ENCODE results near the gene KIF26A. TPM values are rescaled to one million over a fixed set of nuclear protein-coding genes. Genes with fewer than 3 reads are reported as not detected.

Gene KIF26A
- total and polyA plus RNA-seq, 10 donors, result 0.72 to 21.9 (median 9.2) TPM

- Histone ChIP-seq H3K9me3 (peaks cover 0 to 10% (median 7%) of the 10 kb centered on the region in 8 donors), H3K27me3 (replicated peaks in 1 of 7) (peaks cover 0 to 58% (median 19%) of the 10 kb centered on the region in 7 donors), H3K27ac (no peak overlapping the region), H3K36me3 (no peaks in the 10 kb centered on the region), H3K4me1 (peaks cover 0 to 48% (median 12%) of the 10 kb centered on the region in 6 donors), H3K4me3 (no peak overlapping the region)
- peak; percentile 47 for DNase-seq
- WGBS, 5 donors, result 87 to 92% (median 90%) methylated on average over 9 to 11 of the region's 11 CpGs
- TF ChIP-seq POLR2A (IDR thresholded peaks at IDR 0.05) (no peak), CTCF (IDR thresholded peaks at IDR 0.05 in 8 of 11, conservative IDR thresholded peaks at IDR 0.05 in 3 of 11) (no peak), POLR2AphosphoS5 (IDR thresholded peaks at IDR 0.05) (no peak)
- intact Hi-C loops (cut with DNase I; ENCODE audit: low total_unique reads), result no loop called here
These were observed 84.1 kb downstream of the KIF26A start for GRCh38 chr14:104222396-104223036.

GRCh38 chr14:104223101-104224041 is 85.0 kb downstream of the KIF26A start:
- TF ChIP-seq POLR2A (IDR thresholded peaks at IDR 0.05) (no peak), POLR2AphosphoS5 (IDR thresholded peaks at IDR 0.05) (peak in 1 of 3 donors; percentile 19), CTCF (IDR thresholded peaks at IDR 0.05 in 8 of 11, conservative IDR thresholded peaks at IDR 0.05 in 3 of 11) (no peak)
- Histone ChIP-seq H3K4me3 (peak overlapping the region in 5 of 8 donors; percentile 6 to 45 (median 13)), H3K27ac (peak overlapping the region in 2 of 8 donors; percentile 52 to 57), H3K36me3 (no peaks in the 10 kb centered on the region), H3K4me1 (peaks cover 0 to 51% (median 12%) of the 10 kb centered on the region in 6 donors), H3K27me3 (replicated peaks in 1 of 7) (peaks cover 0 to 58% (median 19%) of the 10 kb centered on the region in 7 donors), H3K9me3 (peaks cover 0 to 13% (median 10%) of the 10 kb centered on the region in 8 donors)
- intact Hi-C loops (cut with DNase I; ENCODE audit: low total_unique reads), result no loop called here
- WGBS, 5 donors, result 26 to 37% (median 34%) methylated on average over 27 to 41 of the region's 41 CpGs
- peak; percentile 67 for DNase-seq

GRCh38 chr14:104224131-104224505 is 85.7 kb downstream of the KIF26A start:
- peak; percentile 14 for DNase-seq
- Histone ChIP-seq H3K9me3 (peaks cover 0 to 13% (median 10%) of the 10 kb centered on the region in 8 donors), H3K36me3 (no peaks in the 10 kb centered on the region), H3K4me3 (peak overlapping the region in 3 of 8 donors; percentile 10 to 45 (median 13)), H3K27ac (peak overlapping the region in 2 of 8 donors; percentile 52 to 57), H3K4me1 (peaks cover 0 to 56% (median 12%) of the 10 kb centered on the region in 6 donors), H3K27me3 (replicated peaks in 1 of 7) (peaks cover 0 to 58% (median 19%) of the 10 kb centered on the region in 7 donors)
- TF ChIP-seq POLR2AphosphoS5 (IDR thresholded peaks at IDR 0.05) (no peak), CTCF (IDR thresholded peaks at IDR 0.05 in 8 of 11, conservative IDR thresholded peaks at IDR 0.05 in 3 of 11) (no peak), POLR2A (IDR thresholded peaks at IDR 0.05) (no peak)
- 16 to 27% (median 21%) methylated on average over 8 of the region's 8 CpGs for WGBS, 5 donors
- intact Hi-C loops (cut with DNase I; ENCODE audit: low total_unique reads), result no loop called here
